ENCODE data around the gene ABCA6.
"Not testable (repeated sequence)": the region's sequence is repeated elsewhere in the genome, so short reads cannot be mapped to it uniquely, and the experiment has no call there.

ABCA6 gene

DNA sequence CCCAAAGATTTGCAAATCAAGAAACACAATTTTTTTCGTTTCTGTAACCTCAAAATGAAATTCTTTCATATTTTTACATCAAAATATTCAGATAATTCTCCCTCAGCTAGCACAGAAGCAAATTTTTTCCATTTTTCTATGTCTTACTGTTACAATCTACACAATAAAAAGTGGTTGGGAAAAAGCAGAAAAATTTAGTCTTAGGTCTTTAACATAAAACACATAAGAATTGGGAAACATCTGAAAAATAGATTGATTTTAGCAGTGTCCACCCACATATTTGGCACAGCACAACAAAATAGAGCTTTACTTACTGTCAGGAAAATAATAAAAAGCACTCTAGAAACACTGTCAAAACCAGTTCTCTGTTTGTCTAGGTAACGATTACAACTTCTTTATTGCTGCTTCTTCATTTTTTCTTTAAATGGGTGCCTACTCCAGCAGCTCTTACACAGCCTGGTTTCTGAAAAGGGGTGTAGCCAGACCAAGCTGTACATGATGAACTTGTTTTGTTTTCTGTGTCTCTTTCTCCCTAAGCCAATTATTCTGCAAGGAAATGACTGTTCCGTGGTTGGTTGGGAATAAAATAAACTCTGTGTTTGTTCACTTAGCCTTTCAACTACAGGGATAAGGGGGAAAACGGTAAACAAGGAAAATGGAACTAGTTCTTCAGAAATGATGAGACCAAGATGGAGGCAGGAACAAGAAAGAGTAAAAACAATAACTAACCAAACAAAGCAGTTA, at the start of gene ABCA6:
Gene ABCA6, minus strand, starts transcription at position 465 of the 744 bp plus-strand sequence. CDS start 1,192 bp downstream, outside the sequence.
- no peak for DNase-seq

DNA sequence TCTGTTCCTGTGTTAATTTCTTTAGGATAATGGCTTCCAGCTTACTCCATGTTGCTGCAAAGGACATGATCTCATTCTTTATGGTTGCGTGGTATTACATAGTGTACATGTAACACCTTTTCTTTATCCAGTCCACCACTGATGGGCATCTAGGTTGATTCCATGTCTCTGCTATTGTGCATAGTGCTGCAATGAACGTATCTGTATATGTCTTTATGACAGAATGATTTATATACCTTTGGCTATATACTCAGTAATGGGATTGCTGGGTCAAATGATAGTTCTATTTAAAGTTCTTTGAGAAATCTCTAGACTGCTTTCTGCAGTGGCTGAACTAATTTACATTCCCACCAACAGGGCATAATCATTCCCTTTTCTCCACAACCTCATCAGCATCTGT, 47.1 kb upstream of the ABCA6 start:
- DNase-seq, result no peak

DNA sequence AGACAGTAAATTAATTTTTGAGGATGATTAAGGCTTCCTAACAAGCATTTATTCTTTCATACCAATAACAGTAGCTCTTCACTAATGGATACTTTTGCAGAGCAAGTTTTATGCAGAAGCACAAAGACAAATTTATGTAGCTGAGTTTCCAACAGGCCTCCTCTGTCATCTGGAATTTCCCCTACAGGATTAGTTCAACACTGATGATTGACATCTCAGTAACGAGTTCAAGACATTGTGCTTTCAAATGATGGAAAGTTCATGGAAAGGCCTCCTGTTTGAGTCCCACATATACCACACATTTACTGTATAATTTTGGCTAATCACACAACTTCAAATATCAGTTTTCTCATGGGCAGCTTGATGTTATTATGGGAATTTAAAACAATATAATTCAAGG, 46.4 kb upstream of the ABCA6 start:
- no peak for DNase-seq

DNA sequence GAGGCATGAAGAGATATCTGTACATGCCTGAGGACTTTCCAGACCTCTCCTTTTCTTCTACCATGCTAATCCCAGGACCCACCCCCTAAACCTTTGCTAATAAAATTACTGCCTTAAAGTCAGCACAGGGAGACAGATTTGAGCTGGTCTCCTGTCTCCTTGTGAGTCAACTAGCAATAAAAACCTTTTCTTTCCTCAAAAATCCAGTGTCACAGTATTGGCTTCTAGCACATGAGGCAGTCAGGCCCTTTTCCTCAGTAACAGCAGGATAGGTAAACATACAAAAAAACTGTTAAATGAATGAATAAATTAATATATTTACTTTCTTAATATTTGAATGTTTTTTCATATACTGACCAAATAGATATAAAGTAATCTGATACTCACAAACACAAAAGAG, 45.6 kb upstream of the ABCA6 start:
- DNase-seq, result no peak

DNA sequence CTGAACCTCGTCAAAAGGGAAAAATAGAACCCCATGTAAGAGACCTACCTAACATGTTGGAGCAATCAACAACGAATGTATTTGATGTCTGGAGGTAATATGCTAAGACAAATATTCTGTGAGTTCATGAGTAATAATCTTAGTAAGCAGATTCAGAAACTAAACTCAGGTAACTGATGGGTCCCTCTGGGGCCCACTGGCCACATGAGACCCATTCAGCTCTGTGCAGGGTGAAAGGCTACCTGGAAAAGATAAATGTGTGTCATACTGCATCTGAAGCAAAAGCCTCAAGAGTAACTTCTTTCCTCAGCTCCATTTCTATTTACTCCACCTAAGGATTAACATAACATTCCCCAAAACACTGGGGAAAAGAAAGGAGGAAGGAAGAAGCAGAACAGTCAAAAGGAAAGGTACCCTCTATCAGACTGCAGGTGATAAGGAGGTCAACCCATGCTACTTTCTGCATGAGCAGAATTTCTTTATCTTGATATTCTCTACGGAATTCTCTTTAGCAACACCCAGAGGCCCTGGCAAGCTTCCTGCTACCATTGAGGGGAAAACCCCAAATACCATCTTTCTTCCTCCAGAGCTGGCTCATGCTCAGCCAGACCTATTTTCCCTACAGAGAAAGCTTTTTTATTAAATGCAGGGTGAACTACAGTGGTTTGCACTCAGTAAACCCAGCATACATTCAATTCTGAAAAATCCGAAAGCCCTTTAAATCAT, 37.7 kb upstream of the ABCA6 start:
- DNase-seq, result peak in 1 of 2 experiments; percentile 23

GRCh38 chr17:69176457-69176795, 34.7 kb upstream of the ABCA6 start:
- no peak for DNase-seq

- peak; percentile 73 to 90 for DNase-seq
These were observed 34.1 kb upstream of the ABCA6 start for GRCh38 chr17:69175625-69176456.

GRCh38 chr17:69175262-69175624, 33.5 kb upstream of the ABCA6 start:
- no peak for DNase-seq

DNA sequence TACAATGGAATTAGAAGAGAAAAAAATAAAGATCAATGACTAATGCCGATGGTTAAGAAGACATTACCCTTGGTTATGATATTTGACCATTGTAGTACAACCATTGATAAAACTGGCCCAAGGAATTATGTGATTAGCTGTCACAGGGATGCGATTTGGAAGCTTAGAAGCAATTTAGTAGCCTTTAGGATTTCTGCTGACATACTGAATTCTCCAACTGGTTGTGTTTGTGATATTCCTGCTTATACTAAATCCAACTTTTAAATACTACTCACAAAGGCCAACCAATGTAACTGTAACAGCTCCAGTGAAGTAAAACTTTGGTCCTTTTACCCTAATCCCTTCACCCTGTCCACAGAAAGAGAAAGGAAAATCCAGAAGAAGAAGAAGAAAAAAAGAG, 31.4 kb upstream of the ABCA6 start:
- DNase-seq, result no peak

DNA sequence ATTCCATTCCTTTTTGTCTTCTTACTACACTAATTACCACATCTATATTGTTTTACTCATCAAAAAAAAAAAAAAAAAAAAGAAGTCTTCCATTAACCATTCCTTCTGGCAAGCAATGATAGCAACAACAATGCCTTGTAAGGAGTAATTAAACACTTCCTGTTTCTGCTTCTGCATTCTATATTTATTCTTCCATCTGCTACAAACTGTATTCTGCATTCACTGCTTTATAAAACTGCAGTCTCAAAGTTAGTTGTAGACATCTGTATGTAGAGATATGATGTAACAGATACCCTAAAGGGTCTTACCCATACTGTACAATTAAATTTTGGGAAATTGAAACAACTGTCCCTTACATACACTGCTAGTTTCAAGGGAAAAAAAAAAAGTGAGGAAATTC, 28.7 kb upstream of the ABCA6 start:
- DNase-seq, result no peak

- not testable (repeated sequence) for DNase-seq
These were observed 26.9 kb upstream of the ABCA6 start for GRCh38 chr17:69168642-69169041.

GRCh38 chr17:69166957-69167356, 25.3 kb upstream of the ABCA6 start:
- DNase-seq, result no peak

- DNase-seq, result no peak
These were observed 22.5 kb upstream of the ABCA6 start for GRCh38 chr17:69164206-69164605.

- DNase-seq, result no peak
These were observed 17.7 kb upstream of the ABCA6 start for GRCh38 chr17:69159418-69159817.

- no peak for DNase-seq
These were observed 12.6 kb upstream of the ABCA6 start for GRCh38 chr17:69154267-69154666.

DNA sequence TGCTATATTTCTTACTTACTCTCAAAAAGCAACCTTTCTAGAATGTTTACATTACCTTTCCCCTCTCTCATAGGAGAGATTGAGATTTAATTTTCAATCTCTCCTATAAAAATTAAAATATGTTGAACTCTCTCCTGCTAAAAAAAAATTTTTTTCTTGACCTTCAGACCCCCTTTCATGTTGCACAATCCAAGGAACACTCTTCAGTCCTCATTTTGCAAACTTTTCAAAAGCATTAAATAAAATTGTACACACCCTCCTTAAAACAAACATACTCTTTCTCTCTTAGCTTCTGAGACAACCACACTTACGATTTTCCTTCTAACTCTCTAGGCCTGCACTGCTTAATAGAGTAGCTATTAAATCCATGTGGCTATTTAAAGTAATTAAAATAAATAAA, 8.6 kb upstream of the ABCA6 start:
- DNase-seq, result no peak

DNA sequence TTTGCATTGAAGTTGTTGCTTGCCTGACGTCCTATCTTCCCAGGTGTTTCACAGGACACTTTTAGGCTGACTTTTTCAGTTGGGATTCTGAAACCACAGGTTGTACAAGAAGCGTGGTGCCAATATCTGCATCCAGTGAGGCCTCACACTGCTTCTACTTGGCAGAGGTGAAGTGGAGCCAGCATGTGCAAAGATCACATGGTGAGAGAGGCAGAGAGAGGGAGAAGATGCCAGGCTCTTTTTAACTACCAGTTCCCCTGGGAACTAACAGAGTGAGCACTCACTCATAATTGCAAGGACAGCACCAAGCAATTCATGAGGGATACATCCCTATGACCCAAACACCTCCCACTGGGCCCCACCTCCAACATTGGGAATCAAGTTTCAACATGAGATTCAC, 5.8 kb upstream of the ABCA6 start:
- DNase-seq, result no peak

DNA sequence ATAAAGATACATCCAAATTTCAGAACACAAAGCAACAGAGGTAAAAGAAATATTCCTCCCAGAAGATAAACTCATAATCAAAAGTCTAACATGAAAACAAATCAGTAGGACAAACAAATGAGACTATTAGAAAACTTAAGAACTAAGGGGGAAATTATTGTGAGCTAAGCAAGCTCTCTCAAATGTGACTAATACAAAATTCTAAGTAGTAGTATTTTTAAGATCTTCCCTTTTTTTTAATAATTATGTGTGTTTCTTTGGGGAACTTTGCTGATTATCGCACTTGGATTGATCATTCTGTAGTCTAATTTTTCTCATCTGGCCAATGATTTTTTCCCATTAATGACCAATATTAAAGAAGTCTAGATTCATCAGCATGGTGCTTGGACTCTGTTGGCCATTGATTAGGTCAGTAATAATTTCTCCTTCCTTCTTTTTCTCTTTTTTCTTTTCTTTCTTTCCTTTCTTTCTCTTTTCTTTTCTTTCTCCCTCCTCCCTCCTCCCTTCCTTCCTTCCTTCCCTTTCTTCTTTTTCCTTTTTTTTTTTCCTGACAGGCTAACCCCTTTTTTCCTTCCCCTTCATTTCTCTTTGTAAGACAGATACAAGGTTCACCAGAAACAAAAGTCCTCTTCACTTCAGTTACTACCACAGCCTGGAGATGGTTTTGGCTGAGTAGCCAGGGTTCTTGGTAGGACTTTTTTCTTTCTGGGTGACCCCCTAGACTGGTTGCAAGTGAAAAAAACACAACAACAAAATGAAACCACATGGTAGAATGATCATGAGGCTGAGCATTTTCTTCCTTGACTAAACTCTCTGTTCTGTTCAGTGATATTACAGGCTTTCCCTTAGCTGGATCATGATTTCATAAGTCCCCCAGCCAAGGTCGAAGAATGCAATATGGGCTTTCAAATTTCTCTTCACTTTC, 2.9 kb upstream of the ABCA6 start:
- no peak for DNase-seq

- DNase-seq, result no peak
These were observed 2.1 kb upstream of the ABCA6 start for GRCh38 chr17:69143683-69144231.

GRCh38 chr17:69143151-69143550, 1.5 kb upstream of the ABCA6 start:
- DNase-seq, result no peak

GRCh38 chr17:69142175-69142802, 594 bp upstream of the ABCA6 start:
- DNase-seq, result no peak

- DNase-seq, result no peak
These were observed 7.6 kb downstream of the ABCA6 start for GRCh38 chr17:69134112-69134511.

All from SW 1271 (cell line).